Measurements from ENCODE around the gene WLS. TPM values are rescaled to one million over a fixed set of nuclear protein-coding genes. Genes with fewer than 3 reads are reported as not detected.

WLS gene
- total RNA-seq, 1 donor from 2014 or later = 341 TPM

GRCh38 chr1:68221001-68221979, 11.0 kb downstream of the WLS start:
- no peak for DNase-seq (ENCODE audit: extremely low spot score, unreplicated experiment)
- H3K27me3 Mint-ChIP-seq (ENCODE audit: unreplicated experiment) = no peaks in the 10 kb centered on the region
- no peak for TF ChIP-seq CTCF (IDR thresholded peaks at IDR 0.05)
- peaks cover 59% of the 10 kb centered on the region for H3K4me1 Mint-ChIP-seq (ENCODE audit: unreplicated experiment)
- H3K36me3 Mint-ChIP-seq (ENCODE audit: unreplicated experiment) = peaks cover 6% of the 10 kb centered on the region
- no peaks in the 10 kb centered on the region for H3K9me3 Mint-ChIP-seq (ENCODE audit: unreplicated experiment)
- H3K4me3 Mint-ChIP-seq (ENCODE audit: unreplicated experiment) = peak overlapping the region; percentile 42
- peak overlapping the region; percentile 90 for H3K27ac Mint-ChIP-seq (ENCODE audit: unreplicated experiment)

- peak overlapping the region; percentile 90 for H3K27ac Mint-ChIP-seq (ENCODE audit: unreplicated experiment)
- H3K4me3 Mint-ChIP-seq (ENCODE audit: unreplicated experiment) = no peak overlapping the region
- peaks cover 1% of the 10 kb centered on the region for H3K36me3 Mint-ChIP-seq (ENCODE audit: unreplicated experiment)
- H3K4me1 Mint-ChIP-seq (ENCODE audit: unreplicated experiment) = peaks cover 56% of the 10 kb centered on the region
- no peaks in the 10 kb centered on the region for H3K9me3 Mint-ChIP-seq (ENCODE audit: unreplicated experiment)
- no peak for TF ChIP-seq CTCF (IDR thresholded peaks at IDR 0.05)
- no peak for DNase-seq (ENCODE audit: extremely low spot score, unreplicated experiment)
- H3K27me3 Mint-ChIP-seq (ENCODE audit: unreplicated experiment) = no peaks in the 10 kb centered on the region
Measured at GRCh38 chr1:68220420-68220819, 11.9 kb downstream of the WLS start.

GRCh38 chr1:68218490-68218889, 13.8 kb downstream of the WLS start:
- Mint-ChIP-seq H3K9me3 (ENCODE audit: unreplicated experiment) (no peaks in the 10 kb centered on the region), H3K36me3 (ENCODE audit: unreplicated experiment) (peaks cover 5% of the 10 kb centered on the region), H3K27ac (ENCODE audit: unreplicated experiment) (peak overlapping the region; percentile 81), H3K4me3 (ENCODE audit: unreplicated experiment) (no peak overlapping the region), H3K4me1 (ENCODE audit: unreplicated experiment) (peaks cover 45% of the 10 kb centered on the region), H3K27me3 (ENCODE audit: unreplicated experiment) (no peaks in the 10 kb centered on the region)
- no peak for TF ChIP-seq CTCF (IDR thresholded peaks at IDR 0.05)
- DNase-seq (ENCODE audit: extremely low spot score, unreplicated experiment) = no peak

- no peaks in the 10 kb centered on the region for H3K27me3 Mint-ChIP-seq (ENCODE audit: unreplicated experiment)
- DNase-seq (ENCODE audit: extremely low spot score, unreplicated experiment) = no peak
- TF ChIP-seq CTCF (IDR thresholded peaks at IDR 0.05) = no peak
- no peaks in the 10 kb centered on the region for H3K9me3 Mint-ChIP-seq (ENCODE audit: unreplicated experiment)
- no peak overlapping the region for H3K27ac Mint-ChIP-seq (ENCODE audit: unreplicated experiment)
- peaks cover 6% of the 10 kb centered on the region for H3K36me3 Mint-ChIP-seq (ENCODE audit: unreplicated experiment)
- peaks cover 40% of the 10 kb centered on the region for H3K4me1 Mint-ChIP-seq (ENCODE audit: unreplicated experiment)
- H3K4me3 Mint-ChIP-seq (ENCODE audit: unreplicated experiment) = no peak overlapping the region
Measured at GRCh38 chr1:68217618-68218017, 14.7 kb downstream of the WLS start.

GRCh38 chr1:68217060-68217554, 15.2 kb downstream of the WLS start:
- H3K9me3 Mint-ChIP-seq (ENCODE audit: unreplicated experiment) = no peaks in the 10 kb centered on the region
- no peak for DNase-seq (ENCODE audit: extremely low spot score, unreplicated experiment)
- no peak overlapping the region for H3K4me3 Mint-ChIP-seq (ENCODE audit: unreplicated experiment)
- no peak overlapping the region for H3K27ac Mint-ChIP-seq (ENCODE audit: unreplicated experiment)
- no peak for TF ChIP-seq CTCF (IDR thresholded peaks at IDR 0.05)
- no peaks in the 10 kb centered on the region for H3K27me3 Mint-ChIP-seq (ENCODE audit: unreplicated experiment)
- H3K4me1 Mint-ChIP-seq (ENCODE audit: unreplicated experiment) = peaks cover 39% of the 10 kb centered on the region
- peaks cover 6% of the 10 kb centered on the region for H3K36me3 Mint-ChIP-seq (ENCODE audit: unreplicated experiment)

Measured in osteocyte (in vitro differentiated cells).